OCI-LY3 (cell line): ENCODE measurements around the gene ACE.

ENCODE experiments used
- H2AFZ ChIP-seq: fragments of 200-600, 300-600 bp; shearing (Covaris generic); 2 replicates; pipeline ENCODE4 v1.6.0; 2014; ENCODE audit warnings: antibody characterized with exemption, low read depth, low read length
- H3K27ac ChIP-seq: fragments of 200-600, 300-600 bp; sonication (generic); 2 replicates; pipeline ENCODE4 v1.5.1; 2014; ENCODE audit warnings: mild to moderate bottlenecking, low read length, moderate library complexity, mixed read lengths
- H3K27me3 ChIP-seq: fragments of 200-600, 300-600 bp; sonication (generic); 2 replicates; pipeline ENCODE4 v1.6.1; 2014; ENCODE audit warnings: low read depth, low read length, mixed read lengths
- H3K36me3 ChIP-seq: fragments of 200-600, 300-600 bp; sonication (generic); replicated peaks from 2 replicates; pipeline ENCODE3; 2014; ENCODE audit warnings: low read depth, low read length, mixed read lengths
- H3K4me1 ChIP-seq: fragments of 300-600, 200-600 bp; sonication (generic); 2 replicates; pipeline ENCODE4 v1.6.1; 2014; ENCODE audit warnings: low read length, mixed read lengths
- H3K4me2 ChIP-seq: fragments of 200-600, 300-600 bp; sonication (generic); 2 replicates; pipeline ENCODE4 v1.6.1; 2014; ENCODE audit warnings: low read length, mixed read lengths
- H3K4me3 ChIP-seq: fragments of 300-600, 200-600 bp; sonication (generic); 2 replicates; pipeline ENCODE4 v1.5.1; 2014; ENCODE audit warnings: antibody characterized with exemption, mild to moderate bottlenecking, low read length, moderate library complexity
- H3K79me2 ChIP-seq: fragments of 300-600, 200-600 bp; shearing (Covaris generic); 2 replicates; pipeline ENCODE4 v1.6.1; 2014; ENCODE audit warnings: mild to moderate bottlenecking, low read length, mixed read lengths
- H3K9ac ChIP-seq: fragments of 300-600, 200-600 bp; shearing (Covaris generic); 2 replicates; pipeline ENCODE4 v1.6.0; 2014; ENCODE audit warnings: mild to moderate bottlenecking, low read length, moderate library complexity
- H3K9me3 ChIP-seq: fragments of 200-600, 300-600 bp; shearing (Covaris generic); 2 replicates; pipeline ENCODE4 v1.6.1; 2014; ENCODE audit warnings: low read length, mixed read lengths; ENCODE audit not compliant: insufficient read depth
- H4K20me1 ChIP-seq: fragments of 200-600, 300-600 bp; sonication (generic); 2 replicates; pipeline ENCODE4 v1.6.1; 2016; ENCODE audit warnings: low read length, mixed read lengths; ENCODE audit not compliant: insufficient read depth
- CTCF ChIP-seq: fragments of 200-600, 300-600 bp; sonication (generic); IDR thresholded peaks from 2 replicates; pipeline ENCODE4 v1.5.1; 2014; ENCODE audit warnings: antibody characterized with exemption, low read length, low read depth
- EZH2phosphoT487 ChIP-seq: fragments of 200-600 bp; shearing (Covaris generic); IDR thresholded peaks from 2 replicates; pipeline ENCODE4 v1.6.1; 2018; ENCODE audit warnings: antibody characterized with exemption, mixed run types, low read depth

The ACE gene

GRCh38 chr17:63504261-63504660 lies 27.4 kb downstream of the ACE start:
- H3K4me1 ChIP-seq, result peaks cover 10% of the 10 kb centered on the region
- H4K20me1 ChIP-seq, result no peaks in the 10 kb centered on the region
- no peak overlapping the region for H3K27ac ChIP-seq
- H3K4me3 ChIP-seq, result no peak overlapping the region
- no peak overlapping the region for H3K9ac ChIP-seq
- peaks cover 13% of the 10 kb centered on the region for H3K27me3 ChIP-seq
- no peak for TF ChIP-seq EZH2phosphoT487
- no peak for TF ChIP-seq CTCF
- no peak overlapping the region for H2AFZ ChIP-seq
- H3K79me2 ChIP-seq, result no peaks in the 10 kb centered on the region
- no peaks in the 10 kb centered on the region for H3K36me3 ChIP-seq
- no peak overlapping the region for H3K4me2 ChIP-seq
- H3K9me3 ChIP-seq, result no peaks in the 10 kb centered on the region

GRCh38 chr17:63505341-63505740 lies 28.5 kb downstream of the ACE start:
- no peaks in the 10 kb centered on the region for H4K20me1 ChIP-seq

GRCh38 chr17:63506627-63507026 lies 29.8 kb downstream of the ACE start:
- peaks cover 7% of the 10 kb centered on the region for H3K27me3 ChIP-seq
- no peaks in the 10 kb centered on the region for H4K20me1 ChIP-seq
- TF ChIP-seq CTCF, result no peak
- no peak for TF ChIP-seq EZH2phosphoT487

More at GRCh38 chr17:63505341-63505740, 28.5 kb downstream of the ACE start:
- Histone ChIP-seq H3K4me3 (no peak overlapping the region), H3K27me3 (peaks cover 13% of the 10 kb centered on the region), H3K9me3 (no peaks in the 10 kb centered on the region), H3K9ac (no peak overlapping the region), H3K4me2 (no peak overlapping the region), H3K79me2 (no peaks in the 10 kb centered on the region), H3K4me1 (peaks cover 10% of the 10 kb centered on the region), H3K36me3 (no peaks in the 10 kb centered on the region), H2AFZ (no peak overlapping the region), H3K27ac (no peak overlapping the region)
- TF ChIP-seq CTCF (no peak), EZH2phosphoT487 (no peak)

GRCh38 chr17:63511331-63511730 lies 34.5 kb downstream of the ACE start:
- Histone ChIP-seq H3K36me3 (no peaks in the 10 kb centered on the region), H3K79me2 (no peaks in the 10 kb centered on the region), H3K4me1 (no peaks in the 10 kb centered on the region), H3K27me3 (peaks cover 13% of the 10 kb centered on the region), H4K20me1 (no peaks in the 10 kb centered on the region), H3K9ac (no peak overlapping the region), H3K9me3 (no peaks in the 10 kb centered on the region), H3K27ac (no peak overlapping the region), H3K4me3 (no peak overlapping the region), H2AFZ (no peak overlapping the region), H3K4me2 (no peak overlapping the region)
- no peak for TF ChIP-seq EZH2phosphoT487
- TF ChIP-seq CTCF, result no peak

More at GRCh38 chr17:63506627-63507026, 29.8 kb downstream of the ACE start:
- H3K27ac ChIP-seq, result no peak overlapping the region
- no peaks in the 10 kb centered on the region for H3K79me2 ChIP-seq
- peaks cover 10% of the 10 kb centered on the region for H3K4me1 ChIP-seq
- H3K9me3 ChIP-seq, result no peaks in the 10 kb centered on the region
- H3K9ac ChIP-seq, result no peak overlapping the region
- no peak overlapping the region for H3K4me2 ChIP-seq
- H3K4me3 ChIP-seq, result no peak overlapping the region
- no peak overlapping the region for H2AFZ ChIP-seq
- H3K36me3 ChIP-seq, result no peaks in the 10 kb centered on the region
